Osteoblast (primary cell): ENCODE results near the gene FAM167B. TPM values are rescaled to one million over a fixed set of nuclear protein-coding genes. Genes with fewer than 3 reads are reported as not detected.
A peak's percentile ranks its signal among the peaks of the same experiment; 100 is the strongest.

Experiments used
- DNase-seq: peaks from one replicate; pipeline ENCODE4 v3.0.0; 2011; ENCODE audit warnings: low spot score, mixed read lengths; ENCODE audit not compliant: insufficient read length; ENCODE audit errors: missing footprints
- H2AFZ ChIP-seq: 2 replicates; pipeline ENCODE4 v1.6.0; 2011; ENCODE audit warnings: mild to moderate bottlenecking, low read length
- H3K27ac ChIP-seq: 2 replicates; pipeline ENCODE4 v1.5.1; 2011; ENCODE audit warnings: mild to moderate bottlenecking, low read depth, low read length, moderate library complexity
- H3K27me3 ChIP-seq: 2 replicates; pipeline ENCODE4 v1.6.0; 2012; ENCODE audit warnings: mild to moderate bottlenecking, control low read depth, inconsistent platforms, low read length, moderate library complexity; ENCODE audit not compliant: insufficient read depth
- H3K36me3 ChIP-seq: 2 replicates; pipeline ENCODE4 v1.5.1; 2011; ENCODE audit warnings: mild to moderate bottlenecking, low read length, control low read depth, moderate library complexity; ENCODE audit not compliant: insufficient read depth
- H3K4me1 ChIP-seq: 2 replicates; pipeline ENCODE4 v1.5.1; 2011; ENCODE audit warnings: mild to moderate bottlenecking, low read length, control low read depth, moderate library complexity; ENCODE audit not compliant: insufficient read depth
- H3K4me2 ChIP-seq: 2 replicates; pipeline ENCODE4 v1.6.0; 2011; ENCODE audit warnings: mild to moderate bottlenecking, low read length; ENCODE audit not compliant: insufficient read depth
- H3K4me3 ChIP-seq: fragments of 200-600 bp; sonication (generic); 3 replicates; pipeline ENCODE4 v1.5.1; 2012; ENCODE audit warnings: mild to moderate bottlenecking, low read length, inconsistent platforms; ENCODE audit not compliant: insufficient read depth
- H3K79me2 ChIP-seq: 2 replicates; pipeline ENCODE4 v1.6.0; 2012; ENCODE audit warnings: mild to moderate bottlenecking, low read length, control low read depth, inconsistent platforms; ENCODE audit not compliant: insufficient read depth
- H3K9me3 ChIP-seq: 2 replicates; pipeline ENCODE4 v1.5.1; 2011; ENCODE audit warnings: low read depth, low read length, control low read depth
- H4K20me1 ChIP-seq: 2 replicates; pipeline ENCODE4 v1.6.0; 2012; ENCODE audit warnings: mild to moderate bottlenecking, low read length, control low read depth; ENCODE audit not compliant: insufficient read depth
- CTCF ChIP-seq: IDR thresholded peaks from 2 replicates; pipeline ENCODE4 v1.5.1; 2011; ENCODE audit warnings: mild to moderate bottlenecking, low read depth, low read length, moderate library complexity; ENCODE audit errors: extremely low read depth
- total RNA-seq: library from RNA; depleted of rRNA; stranded (reverse); fragments of >200 nt; gene quantifications from 2 replicates; pipeline ENCODE4 v1.2.3, GENCODE V29; 2012

FAM167B gene
- total RNA-seq = 2.5 and 4.4 TPM in 2 replicates

- DNase-seq = peak; percentile 97
- H3K4me1 ChIP-seq = peaks cover 18% of the 10 kb centered on the region
- H3K27me3 ChIP-seq = no peaks in the 10 kb centered on the region
- H3K4me3 ChIP-seq = no peak within 1 kb of the TSS
- no peaks in the 10 kb centered on the region for H3K36me3 ChIP-seq
- no peaks in the 10 kb centered on the region for H3K9me3 ChIP-seq
- TF ChIP-seq CTCF = no peak
- H3K4me2 ChIP-seq = no peak within 1 kb of the TSS
- H3K27ac ChIP-seq = peak within 1 kb of the TSS; percentile 65
- H3K79me2 ChIP-seq = no peaks in the 10 kb centered on the region
- peak within 1 kb of the TSS; percentile 36 for H2AFZ ChIP-seq
- H4K20me1 ChIP-seq = no peaks in the 10 kb centered on the region
Measured at GRCh38 chr1:32246888-32247273, at the start of gene FAM167B. Gene FAM167B, plus strand, starts transcription at chr1:32247222. Its CDS starts 200 bp downstream, at chr1:32247422.

- Histone ChIP-seq H3K4me2 (no peak overlapping the region), H3K27ac (no peak overlapping the region), H3K4me3 (no peak overlapping the region), H3K36me3 (peaks cover 63% of the 10 kb centered on the region), H3K4me1 (peaks cover 34% of the 10 kb centered on the region), H3K9me3 (no peaks in the 10 kb centered on the region), H2AFZ (no peak overlapping the region), H4K20me1 (peaks cover 32% of the 10 kb centered on the region), H3K79me2 (no peaks in the 10 kb centered on the region), H3K27me3 (no peaks in the 10 kb centered on the region)
- no peak for DNase-seq
- no peak for TF ChIP-seq CTCF
Measured at GRCh38 chr1:32197837-32198236, 49.2 kb upstream of the FAM167B start.

DNA sequence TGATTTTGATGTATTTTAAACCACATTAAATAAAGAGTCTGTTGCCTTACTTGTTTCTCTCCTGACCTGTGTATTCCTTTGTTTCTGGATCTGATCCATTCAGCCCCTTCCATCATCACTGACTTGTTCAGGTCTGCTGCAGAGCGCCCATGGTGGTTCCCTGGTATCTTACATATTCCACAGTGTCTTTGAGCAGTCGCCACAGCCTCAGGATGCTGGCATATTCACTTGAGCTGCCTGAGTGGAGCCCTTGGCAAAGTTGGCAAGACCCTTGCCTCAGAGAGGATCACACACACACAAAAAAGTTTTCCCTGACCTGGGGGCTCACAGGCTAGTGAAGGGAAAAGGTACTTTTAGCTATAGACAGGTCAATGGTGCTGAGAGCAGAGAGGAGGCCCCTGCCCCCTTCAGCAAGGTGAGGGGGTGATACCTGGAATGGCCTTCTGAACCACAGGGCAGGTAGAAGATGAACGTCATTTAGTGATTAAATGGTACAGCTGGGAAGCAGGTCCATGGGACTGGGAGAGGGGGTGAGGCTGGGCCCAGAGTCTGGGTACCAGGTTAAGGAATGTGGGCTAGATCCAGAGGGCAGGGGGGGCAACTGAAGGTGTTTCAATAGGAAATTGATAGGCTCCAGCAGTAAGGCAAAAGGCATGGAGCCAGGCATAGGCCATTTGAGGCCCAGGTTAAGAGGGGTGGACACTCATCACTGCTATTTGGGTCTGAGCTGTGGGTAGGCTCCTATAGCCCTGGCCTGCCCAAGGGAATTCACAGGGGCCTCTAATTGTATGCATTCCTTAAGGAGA, 48.6 kb upstream of the FAM167B start:
- no peaks in the 10 kb centered on the region for H3K9me3 ChIP-seq
- H3K4me2 ChIP-seq = no peak overlapping the region
- H4K20me1 ChIP-seq = peaks cover 32% of the 10 kb centered on the region
- no peaks in the 10 kb centered on the region for H3K27me3 ChIP-seq
- peaks cover 58% of the 10 kb centered on the region for H3K36me3 ChIP-seq
- H3K79me2 ChIP-seq = no peaks in the 10 kb centered on the region
- H3K4me1 ChIP-seq = peaks cover 34% of the 10 kb centered on the region
- H3K4me3 ChIP-seq = no peak overlapping the region
- DNase-seq = no peak
- no peak overlapping the region for H3K27ac ChIP-seq
- no peak overlapping the region for H2AFZ ChIP-seq
- TF ChIP-seq CTCF = no peak

- Histone ChIP-seq H3K27ac (peak overlapping the region; percentile 99), H4K20me1 (peaks cover 27% of the 10 kb centered on the region), H3K79me2 (no peaks in the 10 kb centered on the region), H3K9me3 (no peaks in the 10 kb centered on the region), H3K4me2 (peak overlapping the region; percentile 99), H3K4me3 (no peak overlapping the region), H3K4me1 (peaks cover 34% of the 10 kb centered on the region), H3K36me3 (peaks cover 54% of the 10 kb centered on the region), H3K27me3 (no peaks in the 10 kb centered on the region), H2AFZ (no peak overlapping the region)
- DNase-seq = peak; percentile 53
- no peak for TF ChIP-seq CTCF
Measured at GRCh38 chr1:32199043-32199716, 47.8 kb upstream of the FAM167B start.
